Prostate gland (tissue), 2 donors: ENCODE results near the gene RAB9A. TPM values are rescaled to one million over a fixed set of nuclear protein-coding genes. Genes with fewer than 3 reads are reported as not detected.

Experiments
- DNase-seq: peaks from one replicate; pipeline ENCODE4 v3.0.0-alpha.2; 2019; ENCODE audit warnings: low spot score
- H3K27ac ChIP-seq, 2 donors: fragments of 200-600 bp; sonication (generic); 2 replicates each; pipeline ENCODE4 v1.5.1; 2017 to 2019
- H3K27me3 ChIP-seq: fragments of 200-600 bp; sonication (generic); replicated peaks from 2 replicates; pipeline ENCODE4 v1.5.1; 2019; ENCODE audit not compliant: insufficient read depth
- H3K36me3 ChIP-seq, 2 donors: fragments of 200-600 bp; sonication (generic); 1 replicate in 1 of 2; 2 replicates in 1 of 2; pipeline versions ENCODE4 v1.5.1 to v1.8.1; 2017 to 2019
- H3K4me1 ChIP-seq: fragments of 200-600 bp; sonication (generic); replicated peaks from 2 replicates; pipeline ENCODE4 v1.5.1; 2019
- H3K4me3 ChIP-seq, 2 donors: fragments of 200-600 bp; sonication (generic); 2 replicates each; pipeline ENCODE4 v1.5.1; 2017 to 2019
- H3K9me3 ChIP-seq: fragments of 200-600 bp; sonication (generic); 2 replicates; pipeline ENCODE4 v1.5.1; 2017
- CTCF ChIP-seq, 4 experiments: fragments of 200-600 bp in 2 of 4; fragments of 450-650 bp in 2 of 4; sonication (generic) in 2 of 4; IDR thresholded peaks; 1 replicate in 3 of 4; 2 replicates in 1 of 4; pipeline ENCODE4 v1.5.1; 2016 to 2019; ENCODE audit warnings: antibody characterized with exemption in 4 of 4, mild to moderate bottlenecking in 2 of 4, moderate library complexity in 2 of 4
- POLR2A ChIP-seq: fragments of 450-650 bp; IDR thresholded peaks from one replicate; pipeline ENCODE4 v1.6.1; 2016; ENCODE audit warnings: antibody characterized with exemption, mild to moderate bottlenecking
- POLR2AphosphoS5 ChIP-seq: sonication (generic); formaldehyde crosslinking; IDR thresholded peaks from one replicate; pipeline ENCODE4 v1.6.1; 2017; ENCODE audit warnings: antibody characterized with exemption
- WGBS: methylation state at CpG from one replicate; pipeline ENCODE4 v1.1.5; 2018; 5-methylcytosine and 5-hydroxymethylcytosine counted together
- intact Hi-C: fragments of 100-400 bp; cut with DNase I; formaldehyde crosslinking; loops from one replicate; pipeline ENCODE4 v1.14.2; 2022
- total RNA-seq, 2 donors: library from RNA; depleted of rRNA; stranded (reverse); fragments of >200 nt; gene quantifications; one replicate each; pipeline ENCODE4 v1.1.0, GENCODE V29; 2016

Gene RAB9A
- total RNA-seq, 2 donors from 2014 or later = 27.3 to 37.7 TPM

- no peaks in the 10 kb centered on the region for H3K9me3 ChIP-seq
- intact Hi-C loops = no loop called here
- DNase-seq = no peak
- 70% methylated on average over 4 of the region's 4 CpGs for WGBS
- TF ChIP-seq POLR2A (no peak), CTCF (IDR thresholded peaks at IDR 0.05) (no peak), POLR2AphosphoS5 (no peak)
- no peaks in the 10 kb centered on the region for H3K36me3 ChIP-seq
- H3K4me1 ChIP-seq = no peaks in the 10 kb centered on the region
- H3K27me3 ChIP-seq = no peaks in the 10 kb centered on the region
- no peak overlapping the region for H3K4me3 ChIP-seq
- H3K27ac ChIP-seq = no peak overlapping the region
Measured at GRCh38 chrX:13695601-13696115, 6.7 kb downstream of the RAB9A start.

- 98% methylated on average over 2 of the region's 2 CpGs for WGBS
- TF ChIP-seq CTCF (IDR thresholded peaks at IDR 0.05) (no peak), POLR2A (no peak), POLR2AphosphoS5 (no peak)
- no peak overlapping the region for H3K27ac ChIP-seq
- no peaks in the 10 kb centered on the region for H3K36me3 ChIP-seq
- H3K4me3 ChIP-seq = no peak overlapping the region
- no peaks in the 10 kb centered on the region for H3K27me3 ChIP-seq
- intact Hi-C loops = no loop called here
- DNase-seq = no peak
- no peaks in the 10 kb centered on the region for H3K9me3 ChIP-seq
- H3K4me1 ChIP-seq = no peaks in the 10 kb centered on the region
Measured at GRCh38 chrX:13697455-13697854, 8.5 kb downstream of the RAB9A start.

- intact Hi-C loops = no loop called here
- Histone ChIP-seq H3K27ac (no peak overlapping the region), H3K9me3 (no peaks in the 10 kb centered on the region), H3K4me3 (no peak overlapping the region), H3K36me3 (no peaks in the 10 kb centered on the region), H3K4me1 (no peaks in the 10 kb centered on the region), H3K27me3 (no peaks in the 10 kb centered on the region)
- TF ChIP-seq POLR2A (no peak), CTCF (IDR thresholded peaks at IDR 0.05) (no peak), POLR2AphosphoS5 (no peak)
- DNase-seq = no peak
- 100% methylated on average over 1 of the region's 1 CpG for WGBS
Measured at GRCh38 chrX:13697976-13698375, 9.0 kb downstream of the RAB9A start.

- H3K36me3 ChIP-seq = no peaks in the 10 kb centered on the region
- no peak overlapping the region for H3K4me3 ChIP-seq
- no peak for TF ChIP-seq POLR2AphosphoS5
- no peak for TF ChIP-seq POLR2A
- TF ChIP-seq CTCF (IDR thresholded peaks at IDR 0.05) = no peak
- intact Hi-C loops = no loop called here
- no peaks in the 10 kb centered on the region for H3K9me3 ChIP-seq
- no peaks in the 10 kb centered on the region for H3K4me1 ChIP-seq
- no peak for DNase-seq
- 50% methylated on average over 1 of the region's 1 CpG for WGBS
- H3K27me3 ChIP-seq = no peaks in the 10 kb centered on the region
- H3K27ac ChIP-seq = no peak overlapping the region
Measured at GRCh38 chrX:13698432-13698831, 9.5 kb downstream of the RAB9A start.

GRCh38 chrX:13699183-13699826 is 10.4 kb downstream of the RAB9A start:
- Histone ChIP-seq H3K4me3 (no peak overlapping the region), H3K27ac (no peak overlapping the region), H3K4me1 (no peaks in the 10 kb centered on the region), H3K27me3 (no peaks in the 10 kb centered on the region), H3K36me3 (no peaks in the 10 kb centered on the region), H3K9me3 (no peaks in the 10 kb centered on the region)
- 85% methylated on average over 7 of the region's 7 CpGs for WGBS
- no peak for DNase-seq
- intact Hi-C loops = no loop called here
- TF ChIP-seq CTCF (IDR thresholded peaks at IDR 0.05) = no peak
- TF ChIP-seq POLR2AphosphoS5 = no peak
- no peak for TF ChIP-seq POLR2A
